CD4-positive, alpha-beta memory T cell (primary cell): Measurements from ENCODE around the gene C4orf46. TPM values are rescaled to one million over a fixed set of nuclear protein-coding genes. Genes with fewer than 3 reads are reported as not detected.
A peak's percentile ranks its signal among the peaks of the same experiment; 100 is the strongest.
"Not testable (repeated sequence)": the region's sequence is repeated elsewhere in the genome, so short reads cannot be mapped to it uniquely, and the experiment has no call there.

Source experiments
- CTCF ChIA-PET: fragments of 350-600 bp; sonication (Branson Sonifier 250); formaldehyde crosslinking; loops from one replicate; lab custom pipeline; 2021; ENCODE audit warnings: inconsistent platforms; ENCODE audit not compliant: partially characterized antibody; lab: Charles Lee
- POLR2A ChIA-PET: fragments of 350-600 bp; sonication (Branson Sonifier 250); formaldehyde crosslinking; loops from one replicate; lab custom pipeline; 2021; ENCODE audit not compliant: partially characterized antibody; lab: Charles Lee
- DNase-seq, 5 donors: peaks; one replicate each; pipeline versions ENCODE4 v3.0.0 to v3.0.0-alpha.2; 2020 to 2022; ENCODE audit warnings: mixed read lengths in 1 of 5
- H3K27ac ChIP-seq: one replicate; pipeline ENCODE4 v1.7.0; 2013; ENCODE audit warnings: low read depth, low read length
- H3K27me3 ChIP-seq: 2 replicates; pipeline ENCODE4 v1.7.0; 2013; ENCODE audit warnings: mild to moderate bottlenecking, low read length, moderate library complexity; ENCODE audit not compliant: insufficient read depth
- H3K36me3 ChIP-seq: 2 replicates; pipeline ENCODE4 v1.7.0; 2013; ENCODE audit warnings: mild to moderate bottlenecking, low read length, moderate library complexity; ENCODE audit not compliant: insufficient read depth
- H3K4me1 ChIP-seq: 2 replicates; pipeline ENCODE4 v1.7.0; 2013; ENCODE audit warnings: mild to moderate bottlenecking, low read length, moderate library complexity; ENCODE audit not compliant: insufficient read depth
- H3K4me3 ChIP-seq, 2 donors: one replicate each; pipeline ENCODE4 v1.7.0; 2013; ENCODE audit warnings: low read length in 2 of 2, mild to moderate bottlenecking in 1 of 2
- H3K9me3 ChIP-seq, 2 donors: one replicate each; pipeline ENCODE4 v1.7.0; 2013; ENCODE audit warnings: low read length in 2 of 2, control low read depth in 1 of 2; ENCODE audit not compliant: control insufficient read depth in 1 of 2
- H3K27ac Mint-ChIP-seq, 7 donors: one replicate each; pipeline ENCODE4 v1.8.0; 2020 to 2021; ENCODE audit warnings: mixed read lengths in 7 of 7, mild to moderate bottlenecking in 6 of 7, inconsistent platforms in 3 of 7, moderate library complexity in 3 of 7
- H3K27me3 Mint-ChIP-seq, 2 donors: one replicate each; pipeline ENCODE4 v1.8.0; 2020 to 2021; ENCODE audit warnings: mixed read lengths in 2 of 2
- H3K36me3 Mint-ChIP-seq, 2 donors: one replicate each; pipeline ENCODE4 v1.8.0; 2020 to 2021; ENCODE audit warnings: mixed read lengths in 2 of 2, inconsistent platforms in 1 of 2, mild to moderate bottlenecking in 1 of 2
- H3K4me1 Mint-ChIP-seq, 4 donors: one replicate each; pipeline ENCODE4 v1.8.0; 2020 to 2021; ENCODE audit warnings: mixed read lengths in 4 of 4, mild to moderate bottlenecking in 1 of 4
- H3K4me3 Mint-ChIP-seq, 8 donors: one replicate each; pipeline ENCODE4 v1.8.0; 2020 to 2021; ENCODE audit warnings: mixed read lengths in 8 of 8, mild to moderate bottlenecking in 7 of 8, moderate library complexity in 6 of 8, inconsistent platforms in 3 of 8
- H3K9me3 Mint-ChIP-seq, 8 donors: one replicate each; pipeline ENCODE4 v1.8.0; 2020 to 2021; ENCODE audit warnings: mixed read lengths in 8 of 8, mild to moderate bottlenecking in 5 of 8, inconsistent platforms in 3 of 8, moderate library complexity in 1 of 8
- intact Hi-C: fragments of 100-400 bp; cut with micrococcal nuclease; formaldehyde crosslinking; loops from one replicate; pipeline ENCODE4 v1.15.1; 2023
- polyA plus RNA-seq, 2 donors: library from polyadenylated mRNA; unstranded; fragments of 300-500 nt; fragmentation: Illumina TruSeq; gene quantifications; one replicate each; pipeline ENCODE4 v1.2.3, GENCODE V29; 2021
- total RNA-seq, 2 experiments: library from RNA; stranded (reverse); gene quantifications; one replicate each; pipeline ENCODE4 v1.2.3, GENCODE V29; 2021

Gene C4orf46
- total and polyA plus RNA-seq, 4 experiments from 2014 or later: 4.0 to 6.5 (median 4.8) TPM

GRCh38 chr4:158670975-158671664 lies 567 bp downstream of the C4orf46 start:
- POLR2A ChIA-PET: no interaction called here
- peak overlapping the region; percentile 92 to 99 (median 98) for H3K27ac Mint-ChIP-seq
- intact Hi-C loops: loop anchor here (5.0 kb wide), 1 partner anchor 506 kb away; no protein-coding TSS in a partner anchor
- DNase-seq: peak; percentile 51 to 77 (median 57)
- no peaks in the 10 kb centered on the region for H3K36me3 ChIP-seq
- peak overlapping the region; percentile 53 to 94 for H3K4me3 ChIP-seq
- H3K4me1 Mint-ChIP-seq: peaks cover 12 to 34% (median 22%) of the 10 kb centered on the region in 4 donors
- H3K4me3 Mint-ChIP-seq: peak overlapping the region; percentile 92 to 98 (median 96)
- peaks cover 22% of the 10 kb centered on the region for H3K4me1 ChIP-seq
- peaks cover 4 to 10% of the 10 kb centered on the region in 2 donors for H3K36me3 Mint-ChIP-seq
- H3K27me3 ChIP-seq: no peaks in the 10 kb centered on the region
- CTCF ChIA-PET: interaction anchor here (1.7 kb wide), 1 partner anchor 10 kb away, joined by 5 read pairs; no protein-coding TSS in a partner anchor
- H3K9me3 ChIP-seq: no peaks in the 10 kb centered on the region
- H3K27ac ChIP-seq: peak overlapping the region; percentile 92
- no peaks in the 10 kb centered on the region for H3K27me3 Mint-ChIP-seq
- H3K9me3 Mint-ChIP-seq: peaks cover 0 to 2% (median 0%) of the 10 kb centered on the region in 8 donors

GRCh38 chr4:158669310-158669709 lies 2.4 kb downstream of the C4orf46 start:
- CTCF ChIA-PET: no interaction called here
- POLR2A ChIA-PET: no interaction called here

GRCh38 chr4:158667651-158668198 lies 4.0 kb downstream of the C4orf46 start:
- no peak overlapping the region for H3K4me3 Mint-ChIP-seq
- Histone ChIP-seq H3K9me3 (no peaks in the 10 kb centered on the region), H3K4me3 (no peak overlapping the region), H3K27ac (no peak overlapping the region), H3K36me3 (no peaks in the 10 kb centered on the region), H3K4me1 (peaks cover 12% of the 10 kb centered on the region), H3K27me3 (no peaks in the 10 kb centered on the region)
- POLR2A ChIA-PET: interaction anchor here (0.6 kb wide), 1 partner anchor 148 kb away, joined by 3 read pairs; no protein-coding TSS in a partner anchor
- CTCF ChIA-PET: interaction anchor here (0.8 to 0.9 kb wide), 2 partner anchors 11 to 181 kb away, joined by 3 read pairs; no protein-coding TSS in a partner anchor
- H3K27ac Mint-ChIP-seq: peak overlapping the region in 2 of 7 donors; percentile 23 to 42
- H3K27me3 Mint-ChIP-seq: no peaks in the 10 kb centered on the region
- peaks cover 8 to 28% (median 16%) of the 10 kb centered on the region in 4 donors for H3K4me1 Mint-ChIP-seq
- intact Hi-C loops: no loop called here
- DNase-seq: peak; percentile 10 to 43 (median 14)
- H3K9me3 Mint-ChIP-seq: peaks cover 0 to 2% (median 0%) of the 10 kb centered on the region in 8 donors
- peaks cover 0 to 10% of the 10 kb centered on the region in 2 donors for H3K36me3 Mint-ChIP-seq

More at GRCh38 chr4:158669310-158669709, 2.4 kb downstream of the C4orf46 start:
- Histone ChIP-seq H3K4me1 (peaks cover 22% of the 10 kb centered on the region), H3K9me3 (no peaks in the 10 kb centered on the region), H3K36me3 (no peaks in the 10 kb centered on the region), H3K4me3 (no peak overlapping the region), H3K27ac (no peak overlapping the region), H3K27me3 (no peaks in the 10 kb centered on the region)
- DNase-seq: no peak
- no peaks in the 10 kb centered on the region for H3K27me3 Mint-ChIP-seq
- H3K4me1 Mint-ChIP-seq: peaks cover 12 to 34% (median 21%) of the 10 kb centered on the region in 4 donors
- peak overlapping the region in 1 of 7 donors; percentile 35 for H3K27ac Mint-ChIP-seq
- intact Hi-C loops: no loop called here
- H3K4me3 Mint-ChIP-seq: peak overlapping the region in 2 of 8 donors; percentile 4 to 53
- peaks cover 0 to 10% of the 10 kb centered on the region in 2 donors for H3K36me3 Mint-ChIP-seq
- peaks cover 0 to 2% (median 0%) of the 10 kb centered on the region in 8 donors for H3K9me3 Mint-ChIP-seq

DNA sequence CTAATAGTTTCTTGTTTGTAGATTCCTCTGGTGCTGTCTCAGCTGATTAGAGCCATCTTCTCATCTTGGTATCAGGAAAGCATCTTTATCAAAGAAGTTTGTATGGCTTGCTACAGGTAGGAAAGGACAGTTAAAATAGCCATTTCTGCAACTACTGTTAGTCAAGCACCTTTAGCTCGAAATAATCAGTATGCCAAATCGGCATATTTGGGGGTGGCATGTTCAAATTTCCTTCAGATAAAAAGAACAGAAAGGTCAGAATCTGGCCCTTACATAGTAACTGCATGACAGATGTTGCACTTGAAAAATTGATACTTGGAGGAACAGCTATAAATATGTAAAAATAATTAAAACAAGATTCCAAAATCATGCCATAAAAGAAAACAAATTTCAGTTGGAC lies 4.8 kb downstream of the C4orf46 start:
- Mint-ChIP-seq H3K36me3 (peaks cover 0 to 5% of the 10 kb centered on the region in 2 donors), H3K4me1 (peaks cover 5 to 19% (median 11%) of the 10 kb centered on the region in 4 donors), H3K27ac (no peak overlapping the region), H3K9me3 (peaks cover 0 to 2% (median 0%) of the 10 kb centered on the region in 8 donors), H3K4me3 (no peak overlapping the region), H3K27me3 (no peaks in the 10 kb centered on the region)
- POLR2A ChIA-PET: no interaction called here
- intact Hi-C loops: no loop called here
- no peaks in the 10 kb centered on the region for H3K9me3 ChIP-seq
- H3K4me3 ChIP-seq: no peak overlapping the region
- no peak overlapping the region for H3K27ac ChIP-seq
- CTCF ChIA-PET: interaction anchor here (0.9 kb wide), 1 partner anchor 12 kb away, joined by 3 read pairs; no protein-coding TSS in a partner anchor
- DNase-seq: no peak
- H3K4me1 ChIP-seq: peaks cover 9% of the 10 kb centered on the region
- no peaks in the 10 kb centered on the region for H3K27me3 ChIP-seq
- no peaks in the 10 kb centered on the region for H3K36me3 ChIP-seq

GRCh38 chr4:158664806-158665205 lies 6.9 kb downstream of the C4orf46 start:
- Histone ChIP-seq H3K27ac (no peak overlapping the region), H3K4me3 (no peak overlapping the region), H3K4me1 (no peaks in the 10 kb centered on the region), H3K36me3 (no peaks in the 10 kb centered on the region), H3K27me3 (no peaks in the 10 kb centered on the region), H3K9me3 (no peaks in the 10 kb centered on the region)
- no peaks in the 10 kb centered on the region for H3K36me3 Mint-ChIP-seq
- H3K4me3 Mint-ChIP-seq: no peak overlapping the region
- CTCF ChIA-PET: no interaction called here
- no peaks in the 10 kb centered on the region for H3K9me3 Mint-ChIP-seq
- H3K27ac Mint-ChIP-seq: no peak overlapping the region
- DNase-seq: no peak
- H3K4me1 Mint-ChIP-seq: peaks cover 0 to 3% (median 0%) of the 10 kb centered on the region in 4 donors
- intact Hi-C loops: no loop called here
- POLR2A ChIA-PET: no interaction called here
- H3K27me3 Mint-ChIP-seq: peaks cover 0 to 2% of the 10 kb centered on the region in 2 donors

DNA sequence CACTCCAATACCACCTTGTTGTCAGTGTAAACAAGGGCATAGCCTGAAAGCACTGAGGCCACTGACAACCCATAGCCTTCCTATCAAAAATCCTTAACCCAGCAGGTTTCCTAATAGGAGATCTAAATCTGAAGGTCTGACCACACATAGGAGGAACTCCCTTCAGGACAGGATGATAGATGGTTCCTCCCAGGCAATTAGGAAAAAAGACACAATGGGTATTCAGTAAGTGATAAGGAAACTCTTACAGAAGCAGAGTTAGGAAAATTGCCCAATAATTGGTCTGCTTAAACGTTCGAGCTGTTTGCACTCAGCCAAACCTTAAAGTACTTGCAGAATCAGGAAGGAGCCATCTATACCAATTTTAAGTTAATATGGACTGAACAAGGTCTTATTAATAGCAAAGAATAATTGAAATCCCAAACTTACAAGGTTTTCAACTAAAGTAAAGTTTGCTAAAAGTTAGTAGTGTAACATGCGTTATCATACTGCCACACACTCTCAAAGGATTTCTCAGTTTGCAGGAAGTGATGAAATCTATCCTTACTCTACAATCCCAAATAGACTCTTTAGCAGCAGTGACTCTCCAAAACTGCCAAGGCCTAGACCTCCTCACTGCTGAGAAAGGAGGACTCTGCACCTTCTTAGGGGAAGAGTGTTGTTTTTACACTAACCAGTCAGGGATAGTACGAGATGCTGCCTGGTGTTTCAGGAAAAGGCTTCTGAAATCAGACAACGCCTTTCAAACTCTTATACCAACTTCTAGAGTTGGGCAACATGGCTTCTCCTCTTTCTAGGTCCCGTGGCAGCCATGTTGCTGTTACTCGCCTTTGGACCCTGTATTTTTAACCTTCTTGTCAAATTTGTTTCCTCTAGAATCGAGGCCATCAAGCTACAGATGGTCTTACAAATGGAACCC lies 7.7 kb downstream of the C4orf46 start:
- H3K27ac Mint-ChIP-seq: peak overlapping the region in 1 of 7 donors; percentile 37
- H3K27me3 Mint-ChIP-seq, H3K27ac ChIP-seq, H3K4me1 ChIP-seq, intact Hi-C loops, H3K9me3 Mint-ChIP-seq, CTCF ChIA-PET, H3K4me1 Mint-ChIP-seq, DNase-seq, H3K9me3 ChIP-seq, H3K36me3 Mint-ChIP-seq, H3K36me3 ChIP-seq, H3K4me3 Mint-ChIP-seq, POLR2A ChIA-PET, H3K27me3 ChIP-seq, H3K4me3 ChIP-seq: not testable (repeated sequence)
